Right ventricle myocardium superior (tissue), 1 donor: ENCODE results near the gene DENND6B. TPM values are rescaled to one million over a fixed set of nuclear protein-coding genes. Genes with fewer than 3 reads are reported as not detected.
A peak's percentile ranks its signal among the peaks of the same experiment; 100 is the strongest.
"Not testable (repeated sequence)": the region's sequence is repeated elsewhere in the genome, so short reads cannot be mapped to it uniquely, and the experiment has no call there.

Experiments used
- ATAC-seq: fragments of 200-7000 bp; cut with Tn5 transposase; one replicate; pipeline ENCODE4 v1.9.1; 2020; ENCODE audit warnings: mild to moderate bottlenecking; ENCODE audit not compliant: poor library complexity
- DNase-seq: peaks from one replicate; pipeline ENCODE4 v3.0.0-alpha.2; 2020
- intact Hi-C: fragments of 100-400 bp; cut with DNase I; formaldehyde crosslinking; loops from one replicate; pipeline ENCODE4 v1.11.2; 2022
- long read RNA-seq: library from polyadenylated mRNA; unstranded; transcript quantifications from one replicate; pipeline ENCODE4 v2.0.0, GENCODE V29; 2021
- total RNA-seq: library from RNA; stranded (reverse); fragmentation: NEBNext Ultra II Directional; extraction: Animal tissue kit (Norgen Biotek cat#: 25700); gene quantifications from one replicate; pipeline ENCODE4 v1.2.1, GENCODE V29; 2021
- donor health status: DM: no; HTN: yes; CAD: no; lungs with severe emphysema.

The DENND6B gene, protein sequence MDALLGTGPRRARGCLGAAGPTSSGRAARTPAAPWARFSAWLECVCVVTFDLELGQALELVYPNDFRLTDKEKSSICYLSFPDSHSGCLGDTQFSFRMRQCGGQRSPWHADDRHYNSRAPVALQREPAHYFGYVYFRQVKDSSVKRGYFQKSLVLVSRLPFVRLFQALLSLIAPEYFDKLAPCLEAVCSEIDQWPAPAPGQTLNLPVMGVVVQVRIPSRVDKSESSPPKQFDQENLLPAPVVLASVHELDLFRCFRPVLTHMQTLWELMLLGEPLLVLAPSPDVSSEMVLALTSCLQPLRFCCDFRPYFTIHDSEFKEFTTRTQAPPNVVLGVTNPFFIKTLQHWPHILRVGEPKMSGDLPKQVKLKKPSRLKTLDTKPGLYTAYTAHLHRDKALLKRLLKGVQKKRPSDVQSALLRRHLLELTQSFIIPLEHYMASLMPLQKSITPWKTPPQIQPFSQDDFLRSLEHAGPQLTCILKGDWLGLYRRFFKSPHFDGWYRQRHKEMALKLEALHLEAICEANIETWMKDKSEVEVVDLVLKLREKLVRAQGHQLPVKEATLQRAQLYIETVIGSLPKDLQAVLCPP
- 1.1 TPM for total RNA-seq
- long read RNA-seq, full-length matches to known transcripts: 2 of 10 reads
- long read RNA-seq, partial matches to known transcripts: 1 of 10 reads
- long read RNA-seq, other reads (novel, unspliced or antisense): 7 of 10 reads

GRCh38 chr22:50326956-50327710 lies at the start of gene DENND6B:
DENND6B (minus strand) TSS chr22:50327012; CDS start chr22:50326988, 24 bp downstream.
- intact Hi-C loops: loop anchor here (5.0 kb wide), 2 partner anchors 50 to 75 kb away; partner anchors contain the start of gene HDAC10
- DNase-seq (peak; percentile 92), ATAC-seq (peak; percentile 98)

DNA sequence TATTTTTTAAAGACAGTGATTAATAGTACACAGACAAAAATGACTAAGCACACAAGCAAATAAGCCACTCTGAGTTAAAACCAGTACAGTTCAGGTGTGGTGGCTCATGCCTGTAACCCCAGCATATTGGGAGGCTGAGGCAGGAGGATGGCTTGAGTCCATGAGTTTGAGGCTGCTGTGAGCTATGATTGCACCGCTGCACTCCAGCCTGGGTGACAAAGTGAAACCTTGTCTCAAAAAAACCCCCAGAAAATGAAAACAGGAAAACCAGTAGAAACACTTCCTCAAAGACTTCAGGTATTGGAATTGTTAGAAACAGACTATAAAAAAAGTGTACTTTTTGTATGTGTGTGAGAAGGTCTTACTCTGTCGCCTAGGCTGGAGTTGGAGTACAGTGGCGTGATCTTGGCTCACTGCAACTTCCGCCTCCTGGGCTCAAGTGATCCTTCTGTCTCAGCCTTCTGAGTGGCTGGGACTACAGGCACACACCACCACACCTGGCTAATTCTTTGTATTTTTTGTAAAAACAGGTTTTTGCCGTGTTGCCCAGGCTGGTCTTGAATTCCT lies 49.4 kb upstream of the DENND6B start:
- DNase-seq (no peak), ATAC-seq (no peak)
- intact Hi-C loops: no loop called here

GRCh38 chr22:50371101-50371648 lies 44.4 kb upstream of the DENND6B start:
- DNase-seq: no peak
- intact Hi-C loops: no loop called here
- ATAC-seq: no peak

GRCh38 chr22:50367778-50368500 lies 41.1 kb upstream of the DENND6B start:
- ATAC-seq (no peak), DNase-seq (no peak)
- intact Hi-C loops: no loop called here

DNA sequence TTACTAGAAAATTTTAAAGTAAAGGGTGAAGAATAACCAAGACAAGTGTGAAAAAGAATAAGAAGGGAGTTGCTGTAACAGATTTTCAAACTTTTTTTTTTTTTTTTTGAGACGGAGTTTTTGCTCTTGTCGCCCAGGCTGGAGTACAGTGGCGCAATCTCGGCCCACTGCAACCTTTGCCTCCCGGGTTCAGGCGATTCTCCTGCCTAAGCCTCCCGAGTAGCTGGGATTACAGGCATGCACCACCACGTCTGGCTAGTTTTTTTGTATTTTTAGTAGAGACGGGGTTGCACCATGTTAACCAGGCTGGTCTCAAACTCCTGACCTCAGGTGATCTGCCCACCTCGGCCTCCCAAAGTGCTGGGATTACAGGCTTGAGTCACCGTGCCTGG lies 37.0 kb upstream of the DENND6B start:
- intact Hi-C loops, ATAC-seq, DNase-seq: not testable (repeated sequence)

GRCh38 chr22:50363166-50363802 lies 36.5 kb upstream of the DENND6B start:
- no peak for DNase-seq
- intact Hi-C loops: no loop called here
- no peak for ATAC-seq

- intact Hi-C loops: no loop called here
- DNase-seq (no peak), ATAC-seq (no peak)
These were observed 34.9 kb upstream of the DENND6B start for GRCh38 chr22:50361688-50362087.

DNA sequence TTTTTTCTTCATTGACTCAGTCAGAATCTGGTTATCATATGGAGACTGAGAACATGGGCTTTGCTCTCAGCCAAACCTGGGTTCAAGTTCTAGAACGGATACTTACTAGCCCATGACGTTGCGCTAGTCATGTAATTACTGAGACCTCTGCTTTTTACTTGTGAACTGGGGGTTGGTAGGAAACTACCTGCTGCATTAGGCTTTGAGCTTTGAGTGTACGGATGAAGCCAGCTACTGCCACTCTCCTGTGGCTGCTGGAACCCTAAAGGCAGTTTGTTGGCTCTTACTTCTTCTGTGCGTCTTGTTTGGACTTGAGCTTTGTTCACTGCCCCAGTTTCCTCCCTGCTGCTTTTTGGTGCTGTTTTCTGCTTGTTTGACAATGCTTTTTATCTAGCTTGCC lies 34.4 kb upstream of the DENND6B start:
- no peak for ATAC-seq
- DNase-seq: no peak
- intact Hi-C loops: no loop called here

DNA sequence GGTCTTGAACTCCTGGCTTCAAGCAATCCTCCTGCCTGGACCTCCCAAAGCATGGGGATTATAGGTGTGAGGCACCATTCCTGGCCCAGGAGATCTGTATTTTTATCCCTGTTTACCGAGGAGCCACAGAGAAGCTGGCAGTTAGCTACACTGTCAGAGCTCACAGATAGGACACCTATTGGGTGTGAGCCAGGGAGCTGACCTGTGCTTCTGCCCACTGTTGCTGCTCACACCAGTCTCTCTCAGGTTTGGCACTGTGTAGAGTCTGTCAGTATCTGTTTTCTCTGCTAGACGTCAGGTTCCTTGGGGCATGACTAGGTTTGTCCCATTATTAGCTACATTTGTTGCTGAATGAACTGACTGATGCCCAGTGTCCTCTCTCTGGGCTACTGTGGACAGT lies 33.8 kb upstream of the DENND6B start:
- DNase-seq: no peak
- ATAC-seq: peak; percentile 82
- intact Hi-C loops: no loop called here

- intact Hi-C loops: no loop called here
- DNase-seq: no peak
- ATAC-seq: no peak
These were observed 30.9 kb upstream of the DENND6B start for GRCh38 chr22:50357756-50358155.

GRCh38 chr22:50357222-50357621 lies 30.4 kb upstream of the DENND6B start:
- ATAC-seq: no peak
- DNase-seq: no peak
- intact Hi-C loops: no loop called here

DNA sequence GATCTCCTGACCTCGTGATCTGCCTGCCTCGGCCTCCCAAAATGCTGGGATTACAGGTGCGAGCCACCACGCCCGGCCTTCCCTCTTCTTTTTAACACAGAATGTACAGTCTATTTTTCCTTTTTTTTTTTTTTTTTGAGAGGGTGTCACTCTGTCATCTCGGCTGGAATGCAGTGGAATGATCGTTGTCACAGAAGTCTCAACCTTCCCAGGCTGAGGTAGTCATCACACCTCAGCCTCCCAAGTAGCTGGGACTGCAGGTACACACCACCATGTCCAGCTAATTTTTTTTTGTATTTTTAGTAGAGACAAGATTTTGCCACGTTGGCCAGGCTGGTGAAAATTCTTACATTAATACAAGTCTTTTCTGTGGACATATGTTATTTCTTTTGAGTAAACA lies 29.4 kb upstream of the DENND6B start:
- intact Hi-C loops: no loop called here
- DNase-seq: no peak
- ATAC-seq: no peak

DNA sequence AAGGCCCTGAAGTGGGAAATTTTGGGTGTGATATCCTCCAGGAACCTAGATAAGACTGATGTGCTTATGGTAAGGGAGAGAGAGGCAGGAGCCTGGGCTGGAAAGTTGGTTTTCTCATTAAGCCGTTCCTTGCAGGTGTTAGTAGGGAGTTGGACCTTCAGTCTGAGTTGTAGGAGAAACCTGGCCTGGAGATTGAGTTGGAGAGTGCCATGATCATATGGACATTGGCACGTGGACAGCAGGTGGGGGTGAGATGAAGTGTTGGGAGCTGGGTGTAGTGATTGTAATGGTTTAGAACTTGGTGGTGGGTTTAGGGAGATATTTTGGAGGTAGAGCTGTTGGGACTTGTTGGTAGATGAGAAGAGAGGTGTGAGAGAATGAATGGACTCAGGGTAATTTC lies 21.2 kb upstream of the DENND6B start:
- intact Hi-C loops: no loop called here
- ATAC-seq (no peak), DNase-seq (peak; percentile 1)

DNA sequence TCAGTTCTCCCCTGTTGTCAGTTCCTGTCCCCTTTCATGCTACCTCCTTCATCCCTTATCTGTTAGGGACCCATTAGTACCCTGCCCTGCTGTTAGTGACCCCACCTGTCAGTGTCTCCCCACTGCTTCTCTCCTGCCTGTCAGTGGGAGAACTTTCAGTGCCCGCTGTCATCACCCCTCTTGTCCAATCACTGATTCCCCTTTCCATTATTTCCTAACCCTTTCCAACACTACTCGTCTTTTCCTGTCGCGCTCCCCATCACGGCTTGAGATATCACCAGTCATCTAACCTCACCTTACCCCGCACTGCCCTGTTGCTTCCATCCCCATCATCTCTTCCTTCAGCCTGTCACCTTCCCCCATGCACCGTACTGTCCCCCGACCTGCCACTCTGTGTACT lies 20.3 kb upstream of the DENND6B start:
- intact Hi-C loops: no loop called here
- no peak for ATAC-seq
- peak; percentile 17 for DNase-seq

DNA sequence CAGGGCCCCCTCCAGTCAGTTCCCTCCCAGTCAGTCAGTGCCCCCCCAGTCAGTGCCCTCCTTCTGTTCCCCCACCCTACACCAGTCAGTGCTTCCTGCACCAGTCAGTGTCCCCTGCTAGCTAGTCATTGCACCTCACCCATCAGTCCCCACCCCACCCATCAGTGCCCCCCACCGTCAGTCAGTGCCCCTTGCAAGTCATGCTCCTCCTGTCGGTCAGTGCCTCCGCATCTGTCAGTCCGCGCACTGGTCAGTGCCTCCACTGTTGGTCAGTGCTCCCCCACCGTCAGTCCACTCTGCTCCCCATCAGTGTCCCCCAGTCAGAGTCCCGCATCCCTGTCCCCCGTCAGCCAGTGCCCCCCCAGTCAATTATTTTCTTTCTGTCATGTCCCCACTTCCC lies 19.7 kb upstream of the DENND6B start:
- intact Hi-C loops: no loop called here
- ATAC-seq (no peak), DNase-seq (peak; percentile 31)

- no peak for DNase-seq
- intact Hi-C loops: loop anchor here (2.0 to 5.0 kb wide), 2 partner anchors 66 to 103 kb away; no protein-coding TSS in a partner anchor
- ATAC-seq: no peak
These were observed 16.7 kb upstream of the DENND6B start for GRCh38 chr22:50343541-50343935.

DNA sequence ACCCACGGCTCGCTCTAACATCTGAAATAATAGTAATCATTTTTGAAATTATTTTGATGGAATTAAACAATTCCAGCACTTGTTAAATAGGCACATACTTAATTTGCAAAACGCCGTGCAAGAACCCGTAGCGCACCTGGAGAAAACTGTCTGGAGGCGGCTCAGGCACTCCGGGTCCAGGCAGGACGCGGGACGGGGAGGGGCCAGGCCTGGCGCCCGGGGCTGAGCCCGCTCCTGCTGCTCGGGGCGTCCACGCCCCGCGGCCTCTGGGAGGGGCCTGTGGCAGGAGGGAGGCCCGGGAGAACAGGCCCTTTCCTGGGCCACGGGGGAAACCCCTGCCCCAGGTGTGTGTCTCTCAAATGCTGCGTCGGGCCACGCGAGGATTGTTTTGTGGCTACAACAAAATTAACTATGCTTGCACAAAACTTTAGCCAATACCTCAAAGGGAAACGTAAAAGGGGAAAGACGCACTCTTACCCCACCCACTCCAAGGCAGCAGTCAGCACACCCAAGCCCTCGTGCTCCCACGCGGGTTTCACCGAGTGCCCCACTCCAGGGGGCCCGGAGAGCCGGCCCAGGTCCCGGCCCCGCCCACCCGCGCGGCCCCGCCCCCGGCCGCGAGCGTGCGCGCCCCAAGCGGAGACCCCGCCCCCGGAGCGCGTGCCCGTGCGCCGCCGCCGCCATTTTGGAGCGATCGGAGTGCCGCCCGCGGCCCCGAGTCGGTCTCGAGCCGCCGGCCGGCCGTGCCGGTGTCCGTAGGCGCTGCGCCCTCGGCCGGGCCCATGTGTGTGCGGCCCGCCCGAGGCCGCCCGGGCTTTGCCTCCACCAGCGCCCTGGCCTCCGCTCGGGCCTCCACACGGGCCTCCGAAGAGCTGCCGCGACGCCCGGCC lies 16.1 kb upstream of the DENND6B start, which contains the start of gene PPP6R2:
Gene PPP6R2, plus strand, starts transcription at position 677 of the 890 bp plus-strand sequence. CDS start 50,582 bp downstream, outside the sequence.
- DNase-seq: peak; percentile 91
- peak; percentile 97 for ATAC-seq
- intact Hi-C loops: loop anchor here (2.0 to 5.0 kb wide), 2 partner anchors 66 to 102 kb away; no protein-coding TSS in a partner anchor
